ENCODE results near the gene BCAS1.
A peak's percentile ranks its signal among the peaks of the same experiment; 100 is the strongest.

Gene BCAS1

GRCh38 chr20:53904261-53904660 is 166.1 kb downstream of the BCAS1 start:
- H3K9ac ChIP-seq (ENCODE audit: low read length): no peak overlapping the region
- no peaks in the 10 kb centered on the region for H4K20me1 ChIP-seq (ENCODE audit: insufficient read depth, low read length)
- H2AFZ ChIP-seq (ENCODE audit: low read length): no peak overlapping the region
- H3K9me2 ChIP-seq (ENCODE audit: low read depth, low read length): no peaks in the 10 kb centered on the region
- no peak overlapping the region for H3K4me3 ChIP-seq (ENCODE audit: low read depth, low read length, poor library complexity, severe bottlenecking)
- peak overlapping the region; percentile 95 for H3K27ac ChIP-seq (ENCODE audit: low read depth, low read length, poor library complexity, severe bottlenecking)
- no peaks in the 10 kb centered on the region for H3F3A ChIP-seq (ENCODE audit: insufficient read depth, low read length)
- no peaks in the 10 kb centered on the region for H3K79me2 ChIP-seq (ENCODE audit: insufficient read depth, low read length)
- H3K4me1 ChIP-seq (ENCODE audit: insufficient read depth, low read length, severe bottlenecking): peaks cover 88% of the 10 kb centered on the region
- H3K4me2 ChIP-seq (ENCODE audit: low read length): no peak overlapping the region
- TF ChIP-seq CTCF (IDR thresholded peaks at IDR 0.05; ENCODE audit: low read length) (no peak), EZH2 (IDR thresholded peaks at IDR 0.05; ENCODE audit: borderline replicate concordance, low read length) (no peak)
- H3K36me3 ChIP-seq (ENCODE audit: insufficient read depth, low read length): no peaks in the 10 kb centered on the region
- H3K9me3 ChIP-seq (ENCODE audit: low read length): no peaks in the 10 kb centered on the region
- H3K27me3 ChIP-seq (ENCODE audit: insufficient read depth, low read length): no peaks in the 10 kb centered on the region

GRCh38 chr20:53903652-53903987 is 166.8 kb downstream of the BCAS1 start:
- peak overlapping the region; percentile 95 for H3K27ac ChIP-seq (ENCODE audit: low read depth, low read length, poor library complexity, severe bottlenecking)
- no peak overlapping the region for H3K4me3 ChIP-seq (ENCODE audit: low read depth, low read length, poor library complexity, severe bottlenecking)
- H3K9ac ChIP-seq (ENCODE audit: low read length): no peak overlapping the region; the same call in 1 of the 2 replicates
- H4K20me1 ChIP-seq (ENCODE audit: insufficient read depth, low read length): no peaks in the 10 kb centered on the region
- no peak overlapping the region for H3K4me2 ChIP-seq (ENCODE audit: low read length)
- no peaks in the 10 kb centered on the region for H3F3A ChIP-seq (ENCODE audit: insufficient read depth, low read length)
- no peaks in the 10 kb centered on the region for H3K36me3 ChIP-seq (ENCODE audit: insufficient read depth, low read length)
- no peaks in the 10 kb centered on the region for H3K27me3 ChIP-seq (ENCODE audit: insufficient read depth, low read length)
- no peaks in the 10 kb centered on the region for H3K79me2 ChIP-seq (ENCODE audit: insufficient read depth, low read length)
- TF ChIP-seq CTCF (IDR thresholded peaks at IDR 0.05; ENCODE audit: low read length) (no peak), EZH2 (IDR thresholded peaks at IDR 0.05; ENCODE audit: borderline replicate concordance, low read length) (no peak)
- H2AFZ ChIP-seq (ENCODE audit: low read length): no peak overlapping the region
- no peaks in the 10 kb centered on the region for H3K9me3 ChIP-seq (ENCODE audit: low read length)
- H3K9me2 ChIP-seq (ENCODE audit: low read depth, low read length): no peaks in the 10 kb centered on the region
- peaks cover 88% of the 10 kb centered on the region for H3K4me1 ChIP-seq (ENCODE audit: insufficient read depth, low read length, severe bottlenecking)

GRCh38 chr20:53902968-53903651 is 167.3 kb downstream of the BCAS1 start:
- TF ChIP-seq EZH2 (IDR thresholded peaks at IDR 0.05; ENCODE audit: borderline replicate concordance, low read length): no peak
- no peak for TF ChIP-seq CTCF (IDR thresholded peaks at IDR 0.05; ENCODE audit: low read length)
- Histone ChIP-seq H3K4me2 (ENCODE audit: low read length) (no peak overlapping the region), H3K4me1 (ENCODE audit: insufficient read depth, low read length, severe bottlenecking) (peaks cover 86% of the 10 kb centered on the region), H3K9ac (ENCODE audit: low read length) (no peak overlapping the region; the same call in 1 of the 2 replicates), H3K9me3 (ENCODE audit: low read length) (no peaks in the 10 kb centered on the region), H3F3A (ENCODE audit: insufficient read depth, low read length) (no peaks in the 10 kb centered on the region), H3K9me2 (ENCODE audit: low read depth, low read length) (no peaks in the 10 kb centered on the region), H2AFZ (ENCODE audit: low read length) (no peak overlapping the region), H3K79me2 (ENCODE audit: insufficient read depth, low read length) (no peaks in the 10 kb centered on the region), H3K4me3 (ENCODE audit: low read depth, low read length, poor library complexity, severe bottlenecking) (no peak overlapping the region), H3K36me3 (ENCODE audit: insufficient read depth, low read length) (no peaks in the 10 kb centered on the region), H3K27ac (ENCODE audit: low read depth, low read length, poor library complexity, severe bottlenecking) (peak overlapping the region; percentile 95), H3K27me3 (ENCODE audit: insufficient read depth, low read length) (no peaks in the 10 kb centered on the region), H4K20me1 (ENCODE audit: insufficient read depth, low read length) (no peaks in the 10 kb centered on the region)
